GM23338 (cell line): ENCODE results near the gene CD244. TPM values are rescaled to one million over a fixed set of nuclear protein-coding genes. Genes with fewer than 3 reads are reported as not detected.

Experiments used
- ATAC-seq: fragments of 200-7000 bp; cut with Tn5 transposase; 3 replicates; pipeline ENCODE4 v1.9.1; 2020
- DNase-seq: peaks from one replicate; pipeline ENCODE4 v3.0.0-alpha.2; 2015; ENCODE audit warnings: low spot score
- H2AFZ ChIP-seq: fragments of 200-600 bp; sonication (generic); 2 replicates; pipeline ENCODE4 v1.8.0; 2016; ENCODE audit warnings: antibody characterized with exemption, mild to moderate bottlenecking, moderate library complexity
- H3F3A ChIP-seq: fragments of 200-600 bp; sonication (generic); replicated peaks from 2 replicates; pipeline ENCODE4 v1.8.0; 2017; ENCODE audit warnings: antibody characterized with exemption, mixed run types, low read depth
- H3K27ac ChIP-seq: fragments of 200-600 bp; sonication (generic); 2 replicates; pipeline ENCODE4 v1.6.1; 2016; ENCODE audit warnings: low read depth
- H3K27me3 ChIP-seq: fragments of 200-600 bp; sonication (generic); 2 replicates; pipeline ENCODE4 v1.8.0; 2016; ENCODE audit warnings: mild to moderate bottlenecking, mixed run types, moderate library complexity; ENCODE audit not compliant: insufficient read depth
- H3K36me3 ChIP-seq: fragments of 200-600 bp; sonication (generic); 2 replicates; pipeline ENCODE4 v1.8.0; 2016; ENCODE audit warnings: mild to moderate bottlenecking; ENCODE audit not compliant: insufficient read depth
- H3K4me1 ChIP-seq: fragments of 200-600 bp; sonication (generic); 2 replicates; pipeline ENCODE4 v1.8.0; 2016; ENCODE audit warnings: mild to moderate bottlenecking, moderate library complexity; ENCODE audit not compliant: insufficient read depth
- H3K4me2 ChIP-seq: fragments of 200-600 bp; sonication (generic); 2 replicates; pipeline ENCODE4 v1.7.1; 2017; ENCODE audit warnings: mixed run types
- H3K4me3 ChIP-seq: fragments of 200-600 bp; sonication (generic); 2 replicates; pipeline ENCODE4 v1.6.1; 2016; ENCODE audit warnings: mixed run types
- H3K79me2 ChIP-seq: fragments of 200-600 bp; sonication (generic); replicated peaks from 2 replicates; pipeline ENCODE4 v1.8.0; 2017; ENCODE audit warnings: mild to moderate bottlenecking; ENCODE audit not compliant: insufficient read depth
- H3K9me2 ChIP-seq: fragments of 200-600 bp; sonication (generic); 2 replicates; pipeline ENCODE4 v1.8.0; 2017; ENCODE audit not compliant: insufficient read depth
- H4K20me1 ChIP-seq: fragments of 200-600 bp; sonication (generic); replicated peaks from 2 replicates; pipeline ENCODE4 v1.8.0; 2017; ENCODE audit warnings: mild to moderate bottlenecking; ENCODE audit not compliant: insufficient read depth
- H3K27ac Mint-ChIP-seq: 2 replicates; pipeline ENCODE4 v1.8.0; 2020; ENCODE audit warnings: inconsistent platforms, mild to moderate bottlenecking, moderate library complexity, mixed read lengths
- H3K27me3 Mint-ChIP-seq: 3 replicates; pipeline ENCODE4 v1.8.0; 2022; ENCODE audit warnings: low read depth, mild to moderate bottlenecking, moderate library complexity, mixed read lengths, inconsistent platforms; ENCODE audit not compliant: insufficient read depth, poor library complexity
- H3K36me3 Mint-ChIP-seq: 3 replicates; pipeline ENCODE4 v1.8.0; 2021; ENCODE audit warnings: low read depth, mild to moderate bottlenecking, inconsistent platforms, moderate library complexity, mixed read lengths
- H3K4me1 Mint-ChIP-seq: 3 replicates; pipeline ENCODE4 v1.8.0; 2020; ENCODE audit warnings: mild to moderate bottlenecking, inconsistent platforms, mixed read lengths
- H3K4me3 Mint-ChIP-seq: 3 replicates; pipeline ENCODE4 v1.8.0; 2021; ENCODE audit warnings: moderate library complexity, mild to moderate bottlenecking, inconsistent platforms, mixed read lengths
- H3K9me3 Mint-ChIP-seq: 3 replicates; pipeline ENCODE4 v1.8.0; 2020; ENCODE audit warnings: moderate library complexity, mild to moderate bottlenecking, inconsistent platforms, mixed read lengths
- CREB1 ChIP-seq: fragments of 250-450 bp; sonication (Bioruptor Pico); IDR thresholded peaks from 2 replicates; pipeline ENCODE4 v1.5.0; 2020; ENCODE audit warnings: low read depth, mild to moderate bottlenecking, moderate library complexity
- EZH2 ChIP-seq: fragments of 200-600 bp; sonication (generic); IDR thresholded peaks from one replicate; pipeline ENCODE4 v1.8.0; 2017; ENCODE audit warnings: antibody characterized with exemption, mild to moderate bottlenecking, low read depth; ENCODE audit not compliant: unreplicated experiment
- EZH2phosphoT487 ChIP-seq: fragments of 200-600 bp; sonication (generic); IDR thresholded peaks from one replicate; pipeline ENCODE4 v1.8.1; 2018; ENCODE audit warnings: antibody characterized with exemption; ENCODE audit not compliant: unreplicated experiment
- NANOG ChIP-seq: IDR thresholded peaks from 2 replicates; pipeline ENCODE4 v1.6.1; 2016; ENCODE audit warnings: antibody characterized with exemption, borderline replicate concordance
- polyA plus RNA-seq: library from polyadenylated mRNA; unstranded; fragments of >200 nt; fragmentation: Nextera tagmentation; extraction: Ambion mirVana; gene quantifications from 2 replicates; pipeline ENCODE4 v1.2.1, GENCODE V29; 2016
- total RNA-seq: library from RNA; depleted of rRNA; stranded (reverse); fragments of >200 nt; shearing (Covaris generic); gene quantifications from 2 replicates; pipeline ENCODE4 v1.2.3, GENCODE V29; 2014
- TF ChIP-seq, protein P1 (sequence below): IDR thresholded peaks from one replicate; pipeline ENCODE4 v1.6.1; 2018; ENCODE audit warnings: antibody characterized with exemption; ENCODE audit not compliant: unreplicated experiment
- TF ChIP-seq, protein P2 (sequence below), 2 experiments: fragments of 200-600 bp in 1 of 2; sonication (generic) in 1 of 2; conservative IDR thresholded peaks; 2 replicates each; pipeline versions ENCODE4 v1.5.1 to v1.6.1; 2016 to 2017; ENCODE audit warnings: antibody characterized with exemption in 2 of 2, low read depth in 2 of 2, mild to moderate bottlenecking in 2 of 2, moderate library complexity in 1 of 2
- TF ChIP-seq, protein P3 (sequence below): IDR thresholded peaks from 2 replicates; pipeline ENCODE4 v1.6.1; 2016; ENCODE audit warnings: antibody characterized with exemption

Gene CD244
- total and polyA plus RNA-seq, 2 experiments from 2014 or later, result not detected

DNA sequence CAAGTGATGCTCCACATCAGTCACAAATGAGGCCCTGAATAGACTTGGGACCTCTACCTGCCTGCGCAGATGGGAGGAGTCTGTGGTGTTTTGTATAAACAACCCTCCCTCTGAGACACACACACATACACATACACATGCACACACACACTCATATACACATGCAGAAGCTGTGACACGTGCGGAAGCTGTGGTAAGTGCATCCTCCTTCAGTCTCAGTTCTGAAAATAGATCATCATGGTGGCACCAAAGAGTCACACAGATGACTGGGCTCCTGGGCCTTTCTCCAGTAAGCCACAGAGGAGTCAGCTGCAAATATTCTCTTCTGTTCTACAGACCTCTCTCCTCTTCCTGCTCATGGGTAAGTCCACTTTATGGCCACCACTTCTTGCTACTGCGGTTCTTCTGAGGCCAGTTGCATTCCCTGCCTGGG, 66.7 kb downstream of the CD244 start, which contains the start of gene LY9 (continued):
- no peak for TF ChIP-seq NANOG
- TF ChIP-seq EZH2phosphoT487, result no peak

DNA sequence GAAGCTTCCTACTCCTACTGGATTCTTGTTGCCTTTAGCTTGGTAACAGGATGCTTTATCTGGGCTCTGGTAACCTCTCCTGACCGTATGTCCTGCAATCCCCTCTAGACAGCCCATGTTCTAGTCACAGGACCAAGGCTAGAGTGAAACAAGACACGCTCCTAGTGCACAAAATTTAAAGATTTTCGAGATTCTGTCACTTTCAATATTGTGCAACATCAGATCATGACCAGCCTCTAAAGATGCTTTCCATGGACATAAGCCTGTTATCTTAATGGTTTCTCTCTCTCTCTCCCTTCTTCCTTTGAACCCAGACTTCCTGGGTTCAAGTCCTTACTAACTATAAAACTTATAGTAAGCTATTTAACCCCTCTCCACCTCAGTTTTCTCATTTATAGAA, 68.3 kb downstream of the CD244 start:
- DNase-seq, result no peak
- no peaks in the 10 kb centered on the region for H3K36me3 ChIP-seq
- no peaks in the 10 kb centered on the region for H4K20me1 ChIP-seq
- H3K79me2 ChIP-seq, result no peaks in the 10 kb centered on the region
- H3K9me2 ChIP-seq, result no peaks in the 10 kb centered on the region
- H3K4me1 Mint-ChIP-seq, result peaks cover 4% of the 10 kb centered on the region; the same call in 1 of the 3 replicates
- H3K36me3 Mint-ChIP-seq, result no peaks in the 10 kb centered on the region
- H3K27me3 ChIP-seq, result no peaks in the 10 kb centered on the region
- H3K27ac Mint-ChIP-seq, result no peak overlapping the region
- H3K4me3 ChIP-seq, result no peak overlapping the region
- no peak overlapping the region for H3K4me3 Mint-ChIP-seq
- H3K4me1 ChIP-seq, result no peaks in the 10 kb centered on the region
- H3K9me3 Mint-ChIP-seq, result no peaks in the 10 kb centered on the region; the same call in 2 of the 3 replicates
- TF ChIP-seq, protein P1, sequence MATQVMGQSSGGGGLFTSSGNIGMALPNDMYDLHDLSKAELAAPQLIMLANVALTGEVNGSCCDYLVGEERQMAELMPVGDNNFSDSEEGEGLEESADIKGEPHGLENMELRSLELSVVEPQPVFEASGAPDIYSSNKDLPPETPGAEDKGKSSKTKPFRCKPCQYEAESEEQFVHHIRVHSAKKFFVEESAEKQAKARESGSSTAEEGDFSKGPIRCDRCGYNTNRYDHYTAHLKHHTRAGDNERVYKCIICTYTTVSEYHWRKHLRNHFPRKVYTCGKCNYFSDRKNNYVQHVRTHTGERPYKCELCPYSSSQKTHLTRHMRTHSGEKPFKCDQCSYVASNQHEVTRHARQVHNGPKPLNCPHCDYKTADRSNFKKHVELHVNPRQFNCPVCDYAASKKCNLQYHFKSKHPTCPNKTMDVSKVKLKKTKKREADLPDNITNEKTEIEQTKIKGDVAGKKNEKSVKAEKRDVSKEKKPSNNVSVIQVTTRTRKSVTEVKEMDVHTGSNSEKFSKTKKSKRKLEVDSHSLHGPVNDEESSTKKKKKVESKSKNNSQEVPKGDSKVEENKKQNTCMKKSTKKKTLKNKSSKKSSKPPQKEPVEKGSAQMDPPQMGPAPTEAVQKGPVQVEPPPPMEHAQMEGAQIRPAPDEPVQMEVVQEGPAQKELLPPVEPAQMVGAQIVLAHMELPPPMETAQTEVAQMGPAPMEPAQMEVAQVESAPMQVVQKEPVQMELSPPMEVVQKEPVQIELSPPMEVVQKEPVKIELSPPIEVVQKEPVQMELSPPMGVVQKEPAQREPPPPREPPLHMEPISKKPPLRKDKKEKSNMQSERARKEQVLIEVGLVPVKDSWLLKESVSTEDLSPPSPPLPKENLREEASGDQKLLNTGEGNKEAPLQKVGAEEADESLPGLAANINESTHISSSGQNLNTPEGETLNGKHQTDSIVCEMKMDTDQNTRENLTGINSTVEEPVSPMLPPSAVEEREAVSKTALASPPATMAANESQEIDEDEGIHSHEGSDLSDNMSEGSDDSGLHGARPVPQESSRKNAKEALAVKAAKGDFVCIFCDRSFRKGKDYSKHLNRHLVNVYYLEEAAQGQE, result no peak
- TF ChIP-seq, protein P2, sequence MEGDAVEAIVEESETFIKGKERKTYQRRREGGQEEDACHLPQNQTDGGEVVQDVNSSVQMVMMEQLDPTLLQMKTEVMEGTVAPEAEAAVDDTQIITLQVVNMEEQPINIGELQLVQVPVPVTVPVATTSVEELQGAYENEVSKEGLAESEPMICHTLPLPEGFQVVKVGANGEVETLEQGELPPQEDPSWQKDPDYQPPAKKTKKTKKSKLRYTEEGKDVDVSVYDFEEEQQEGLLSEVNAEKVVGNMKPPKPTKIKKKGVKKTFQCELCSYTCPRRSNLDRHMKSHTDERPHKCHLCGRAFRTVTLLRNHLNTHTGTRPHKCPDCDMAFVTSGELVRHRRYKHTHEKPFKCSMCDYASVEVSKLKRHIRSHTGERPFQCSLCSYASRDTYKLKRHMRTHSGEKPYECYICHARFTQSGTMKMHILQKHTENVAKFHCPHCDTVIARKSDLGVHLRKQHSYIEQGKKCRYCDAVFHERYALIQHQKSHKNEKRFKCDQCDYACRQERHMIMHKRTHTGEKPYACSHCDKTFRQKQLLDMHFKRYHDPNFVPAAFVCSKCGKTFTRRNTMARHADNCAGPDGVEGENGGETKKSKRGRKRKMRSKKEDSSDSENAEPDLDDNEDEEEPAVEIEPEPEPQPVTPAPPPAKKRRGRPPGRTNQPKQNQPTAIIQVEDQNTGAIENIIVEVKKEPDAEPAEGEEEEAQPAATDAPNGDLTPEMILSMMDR (conservative IDR thresholded peaks at IDR 0.05; ENCODE audit: low read depth in 2 of 2), result no peak
- no peak for TF ChIP-seq EZH2
- H3K4me2 ChIP-seq, result no peak overlapping the region
- H3K27ac ChIP-seq, result no peak overlapping the region
- H3K27me3 Mint-ChIP-seq, result peaks cover 3% of the 10 kb centered on the region
- no peak overlapping the region for H2AFZ ChIP-seq
- no peaks in the 10 kb centered on the region for H3F3A ChIP-seq
- no peak for ATAC-seq

DNA sequence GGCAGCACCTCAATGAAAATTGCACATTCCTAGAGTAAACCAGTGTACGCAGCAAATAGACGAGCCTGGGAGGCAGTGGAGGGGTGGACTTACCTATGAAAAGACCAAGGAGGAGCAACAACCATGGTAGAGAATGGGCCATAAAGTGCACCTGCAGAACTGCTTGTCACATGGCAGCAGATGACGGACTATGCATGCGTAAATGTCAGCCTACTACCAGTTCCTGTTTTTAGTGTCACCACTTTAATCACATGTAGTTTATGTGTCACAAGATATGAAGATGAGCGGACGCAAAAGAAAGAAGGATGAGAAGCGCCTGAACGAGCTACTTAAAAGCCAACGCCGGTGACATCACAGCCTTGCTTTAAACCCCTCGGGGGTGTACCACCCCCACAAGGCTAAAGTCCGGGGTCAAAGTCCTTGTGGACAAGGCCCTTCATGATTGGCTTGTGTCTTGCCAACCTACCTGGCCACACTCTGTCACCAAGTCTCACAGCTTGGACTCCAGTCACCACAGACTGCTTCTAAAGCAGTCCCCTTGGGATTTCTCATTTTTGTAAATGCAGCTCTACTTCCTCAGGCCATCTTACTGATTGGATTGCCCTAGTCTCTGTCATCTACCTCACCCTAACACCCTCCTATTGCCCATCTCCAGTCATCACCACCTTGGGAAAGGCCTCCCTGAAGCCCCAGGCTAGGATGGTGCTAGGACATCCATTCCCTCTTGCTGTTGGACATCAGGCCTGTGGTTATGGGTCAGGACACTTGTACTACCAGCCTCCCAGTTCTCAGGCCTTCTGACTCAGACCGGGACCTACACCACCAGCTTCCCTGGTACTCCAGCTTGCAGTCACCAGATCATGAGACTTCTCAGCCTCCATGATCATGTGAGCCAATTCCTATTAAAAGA, 72.7 kb downstream of the CD244 start:
- no peak for DNase-seq
- no peak for ATAC-seq
- Mint-ChIP-seq H3K27me3 (peaks cover 3% of the 10 kb centered on the region), H3K9me3 (peaks cover under 1% of the 10 kb centered on the region), H3K4me3 (no peak overlapping the region), H3K36me3 (no peaks in the 10 kb centered on the region), H3K27ac (no peak overlapping the region), H3K4me1 (peaks cover 4% of the 10 kb centered on the region; the same call in 1 of the 3 replicates)
- Histone ChIP-seq H3K79me2 (no peaks in the 10 kb centered on the region), H2AFZ (no peak overlapping the region), H3K4me3 (no peak overlapping the region), H3F3A (no peaks in the 10 kb centered on the region), H3K9me2 (no peaks in the 10 kb centered on the region), H3K4me1 (no peaks in the 10 kb centered on the region), H3K27me3 (no peaks in the 10 kb centered on the region), H3K27ac (no peak overlapping the region), H3K4me2 (no peak overlapping the region), H3K36me3 (no peaks in the 10 kb centered on the region), H4K20me1 (no peaks in the 10 kb centered on the region)
- no peak for TF ChIP-seq CREB1 (CRISPR knock-in tag)
- TF ChIP-seq, protein P2 (conservative IDR thresholded peaks at IDR 0.05; ENCODE audit: low read depth in 2 of 2), result no peak
- TF ChIP-seq, protein P3, sequence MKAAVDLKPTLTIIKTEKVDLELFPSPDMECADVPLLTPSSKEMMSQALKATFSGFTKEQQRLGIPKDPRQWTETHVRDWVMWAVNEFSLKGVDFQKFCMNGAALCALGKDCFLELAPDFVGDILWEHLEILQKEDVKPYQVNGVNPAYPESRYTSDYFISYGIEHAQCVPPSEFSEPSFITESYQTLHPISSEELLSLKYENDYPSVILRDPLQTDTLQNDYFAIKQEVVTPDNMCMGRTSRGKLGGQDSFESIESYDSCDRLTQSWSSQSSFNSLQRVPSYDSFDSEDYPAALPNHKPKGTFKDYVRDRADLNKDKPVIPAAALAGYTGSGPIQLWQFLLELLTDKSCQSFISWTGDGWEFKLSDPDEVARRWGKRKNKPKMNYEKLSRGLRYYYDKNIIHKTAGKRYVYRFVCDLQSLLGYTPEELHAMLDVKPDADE, result no peak
- TF ChIP-seq, protein P1, result no peak
